Esophagus muscularis mucosa (tissue), 3 donors: ENCODE results near the gene KPNA2.

Experiments used
- CTCF ChIP-seq, 3 experiments: fragments of 200-600 bp in 2 of 3; fragments of 450-650 bp in 1 of 3; sonication (generic) in 2 of 3; IDR thresholded peaks; one replicate each; pipeline ENCODE4 v1.5.1; 2017 to 2019; ENCODE audit warnings: antibody characterized with exemption in 3 of 3, mild to moderate bottlenecking in 2 of 3, moderate library complexity in 1 of 3
- POLR2AphosphoS5 ChIP-seq, 2 donors: sonication (generic); formaldehyde crosslinking; IDR thresholded peaks; one replicate each; pipeline ENCODE4 v1.6.1; 2017; ENCODE audit warnings: antibody characterized with exemption in 2 of 2

- TF ChIP-seq POLR2AphosphoS5 (IDR thresholded peaks at IDR 0.05) (no peak), CTCF (IDR thresholded peaks at IDR 0.05) (no peak)
Observed at GRCh38 chr17:68048996-68049395, 13.5 kb downstream of the KPNA2 start.
